ENCODE data around the gene FAM50A.

The FAM50A gene

DNA sequence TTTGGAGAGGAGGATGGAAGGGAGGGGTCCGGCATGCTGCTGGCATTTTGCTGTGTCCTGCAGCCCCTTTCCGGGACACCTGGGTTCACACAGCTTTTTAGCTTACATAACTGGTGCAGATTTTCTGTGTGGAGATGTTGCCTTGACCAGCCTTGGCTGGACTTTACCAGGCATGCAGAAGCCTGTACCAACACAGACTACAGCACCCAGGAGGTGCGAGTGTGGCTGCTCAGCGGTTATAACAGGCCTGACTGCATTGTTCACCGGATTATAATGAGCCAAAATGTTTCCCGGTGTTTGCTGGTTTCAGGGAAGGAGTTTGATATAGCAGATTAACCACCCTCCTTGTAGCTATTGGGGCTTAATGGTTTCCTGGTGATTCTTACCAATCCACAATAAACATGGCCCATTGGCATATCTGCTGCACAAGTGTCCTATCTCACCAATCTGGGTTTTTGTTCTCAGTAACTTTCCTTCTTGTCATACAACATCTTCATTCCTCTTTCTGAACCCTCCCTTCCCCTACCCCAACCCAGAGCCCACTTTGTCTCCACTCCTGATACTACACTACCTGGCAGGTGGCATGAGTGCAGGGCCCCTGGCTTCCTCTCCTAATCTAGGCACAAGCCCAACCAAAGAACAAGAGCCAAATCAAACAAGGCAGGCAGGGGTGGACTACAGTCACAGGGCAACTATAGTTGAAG, 41.9 kb upstream of the FAM50A start:
- Histone ChIP-seq H3K4me3 (ENCODE audit: low read depth, low read length) (no peak overlapping the region), H3K36me3 (ENCODE audit: control insufficient read depth, insufficient read depth, low read length) (peaks cover 20% of the 10 kb centered on the region), H3K9me3 (ENCODE audit: control insufficient read depth, insufficient read depth, low read length) (peaks cover 25% of the 10 kb centered on the region), H3K4me1 (ENCODE audit: control insufficient read depth, insufficient read depth, low read length) (no peaks in the 10 kb centered on the region), H3K27ac (ENCODE audit: low read depth, low read length) (peak overlapping the region; percentile 96), H3K27me3 (ENCODE audit: control insufficient read depth, insufficient read depth, low read length) (no peaks in the 10 kb centered on the region), H3K9ac (ENCODE audit: low read depth, low read length) (no peak overlapping the region)

DNA sequence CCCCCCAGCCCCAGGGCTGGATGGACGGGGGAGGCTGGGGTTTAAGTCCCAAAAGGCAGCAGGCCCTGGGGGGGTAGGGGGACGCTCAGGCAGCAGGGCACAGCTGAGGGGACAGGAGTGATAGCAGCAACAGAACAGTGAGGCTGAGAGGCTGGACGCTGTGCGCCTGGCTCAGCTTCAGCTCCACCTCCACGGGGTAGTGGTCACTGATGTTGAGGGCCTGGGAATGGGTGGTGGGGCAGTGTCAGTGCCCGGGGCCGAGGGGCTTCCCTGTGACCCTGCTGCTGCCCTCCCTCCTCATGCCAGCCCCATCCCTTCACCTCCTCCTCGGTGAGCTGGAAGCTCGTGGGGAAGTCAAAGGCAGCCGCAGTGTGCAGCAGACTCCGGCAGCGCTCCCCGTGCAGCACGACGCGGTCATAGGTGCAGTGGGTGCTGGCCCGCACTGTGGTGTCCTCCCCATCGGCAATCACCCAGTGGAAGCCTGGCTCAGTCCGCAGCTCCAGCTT, 41.3 kb upstream of the FAM50A start:
- Histone ChIP-seq H3K27me3 (ENCODE audit: control insufficient read depth, insufficient read depth, low read length) (no peaks in the 10 kb centered on the region), H3K4me1 (ENCODE audit: control insufficient read depth, insufficient read depth, low read length) (no peaks in the 10 kb centered on the region), H3K4me3 (ENCODE audit: low read depth, low read length) (no peak overlapping the region), H3K9me3 (ENCODE audit: control insufficient read depth, insufficient read depth, low read length) (peaks cover 25% of the 10 kb centered on the region), H3K9ac (ENCODE audit: low read depth, low read length) (no peak overlapping the region), H3K36me3 (ENCODE audit: control insufficient read depth, insufficient read depth, low read length) (peaks cover 20% of the 10 kb centered on the region), H3K27ac (ENCODE audit: low read depth, low read length) (no peak overlapping the region)

DNA sequence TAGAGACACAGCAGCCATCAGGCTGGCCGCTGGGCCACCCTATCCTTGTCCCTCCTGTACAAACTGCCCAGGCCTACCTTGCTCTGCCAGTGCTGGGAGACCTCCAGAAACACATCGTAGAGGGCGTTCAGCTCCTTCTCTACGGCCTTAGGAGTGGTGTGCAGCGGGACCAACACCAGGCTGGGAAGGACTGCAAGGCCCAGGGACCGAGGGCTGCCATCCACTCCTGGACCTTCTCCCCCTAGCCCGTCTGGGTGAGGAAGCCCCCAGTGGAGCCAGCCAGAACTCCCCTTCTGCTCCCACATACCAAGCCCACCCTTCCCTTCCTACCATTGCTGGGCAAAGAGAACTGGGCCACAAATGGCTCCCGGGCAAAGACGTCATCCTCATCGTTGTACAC, 40.7 kb upstream of the FAM50A start:
- H3K4me1 ChIP-seq (ENCODE audit: control insufficient read depth, insufficient read depth, low read length) = no peaks in the 10 kb centered on the region
- no peak overlapping the region for H3K9ac ChIP-seq (ENCODE audit: low read depth, low read length)
- H3K9me3 ChIP-seq (ENCODE audit: control insufficient read depth, insufficient read depth, low read length) = peaks cover 26% of the 10 kb centered on the region
- no peak overlapping the region for H3K27ac ChIP-seq (ENCODE audit: low read depth, low read length)
- no peak overlapping the region for H3K4me3 ChIP-seq (ENCODE audit: low read depth, low read length)
- no peaks in the 10 kb centered on the region for H3K27me3 ChIP-seq (ENCODE audit: control insufficient read depth, insufficient read depth, low read length)
- peaks cover 20% of the 10 kb centered on the region for H3K36me3 ChIP-seq (ENCODE audit: control insufficient read depth, insufficient read depth, low read length)

DNA sequence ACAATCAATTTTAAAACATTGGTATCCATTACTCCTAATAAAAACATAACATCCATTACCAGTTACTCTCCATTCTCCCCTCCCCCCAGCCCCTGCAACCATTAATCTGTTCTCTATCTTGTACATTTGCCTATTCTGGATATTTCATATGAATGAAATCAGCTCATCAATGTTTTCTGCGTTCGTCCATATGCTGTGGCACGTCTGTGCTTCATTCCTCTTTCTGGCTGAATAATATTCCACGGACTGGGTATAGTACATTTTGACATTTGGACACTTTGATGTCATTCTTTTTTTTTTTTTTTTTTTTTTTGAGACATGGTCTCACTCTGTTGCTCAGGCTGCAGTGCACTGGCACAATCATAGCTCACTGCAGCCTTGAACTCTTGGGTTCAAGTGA, 40.1 kb upstream of the FAM50A start:
- Histone ChIP-seq H3K4me1 (ENCODE audit: control insufficient read depth, insufficient read depth, low read length) (no peaks in the 10 kb centered on the region), H3K36me3 (ENCODE audit: control insufficient read depth, insufficient read depth, low read length) (peaks cover 19% of the 10 kb centered on the region), H3K4me3 (ENCODE audit: low read depth, low read length) (no peak overlapping the region), H3K27ac (ENCODE audit: low read depth, low read length) (no peak overlapping the region), H3K9me3 (ENCODE audit: control insufficient read depth, insufficient read depth, low read length) (peaks cover 31% of the 10 kb centered on the region), H3K27me3 (ENCODE audit: control insufficient read depth, insufficient read depth, low read length) (no peaks in the 10 kb centered on the region), H3K9ac (ENCODE audit: low read depth, low read length) (no peak overlapping the region)

DNA sequence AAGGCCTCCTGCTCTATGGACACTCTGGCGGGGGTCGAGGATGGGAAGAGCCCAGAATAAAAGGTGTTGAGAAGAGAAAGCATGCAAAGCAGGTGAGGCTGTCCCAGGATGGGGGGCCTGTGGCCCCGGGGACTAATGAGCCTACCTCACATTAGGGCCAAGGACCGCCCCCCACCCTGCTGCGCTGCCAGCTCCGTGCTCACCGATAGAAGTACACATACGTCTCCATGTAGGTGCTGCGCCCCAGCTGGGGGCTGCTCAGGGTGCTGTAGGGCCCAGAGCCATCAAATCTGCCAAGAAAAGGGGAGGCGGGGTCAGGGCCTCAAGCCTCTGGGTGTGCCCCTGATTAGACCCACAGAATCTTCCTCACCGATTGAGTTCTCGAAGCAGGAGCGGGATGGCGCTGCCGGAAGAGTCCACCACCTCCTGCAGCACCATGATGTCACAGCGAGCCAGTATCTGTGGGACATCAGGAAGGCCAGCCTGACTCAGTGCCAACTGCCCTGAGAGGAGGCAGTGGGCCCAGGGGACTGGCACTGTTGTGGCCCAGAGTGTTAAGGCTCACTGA, 39.2 kb upstream of the FAM50A start:
- H3K4me3 ChIP-seq (ENCODE audit: low read depth, low read length) = no peak overlapping the region
- no peaks in the 10 kb centered on the region for H3K27me3 ChIP-seq (ENCODE audit: control insufficient read depth, insufficient read depth, low read length)
- H3K36me3 ChIP-seq (ENCODE audit: control insufficient read depth, insufficient read depth, low read length) = peaks cover 10% of the 10 kb centered on the region
- H3K9ac ChIP-seq (ENCODE audit: low read depth, low read length) = no peak overlapping the region
- H3K27ac ChIP-seq (ENCODE audit: low read depth, low read length) = no peak overlapping the region
- peaks cover 24% of the 10 kb centered on the region for H3K9me3 ChIP-seq (ENCODE audit: control insufficient read depth, insufficient read depth, low read length)
- no peaks in the 10 kb centered on the region for H3K4me1 ChIP-seq (ENCODE audit: control insufficient read depth, insufficient read depth, low read length)

DNA sequence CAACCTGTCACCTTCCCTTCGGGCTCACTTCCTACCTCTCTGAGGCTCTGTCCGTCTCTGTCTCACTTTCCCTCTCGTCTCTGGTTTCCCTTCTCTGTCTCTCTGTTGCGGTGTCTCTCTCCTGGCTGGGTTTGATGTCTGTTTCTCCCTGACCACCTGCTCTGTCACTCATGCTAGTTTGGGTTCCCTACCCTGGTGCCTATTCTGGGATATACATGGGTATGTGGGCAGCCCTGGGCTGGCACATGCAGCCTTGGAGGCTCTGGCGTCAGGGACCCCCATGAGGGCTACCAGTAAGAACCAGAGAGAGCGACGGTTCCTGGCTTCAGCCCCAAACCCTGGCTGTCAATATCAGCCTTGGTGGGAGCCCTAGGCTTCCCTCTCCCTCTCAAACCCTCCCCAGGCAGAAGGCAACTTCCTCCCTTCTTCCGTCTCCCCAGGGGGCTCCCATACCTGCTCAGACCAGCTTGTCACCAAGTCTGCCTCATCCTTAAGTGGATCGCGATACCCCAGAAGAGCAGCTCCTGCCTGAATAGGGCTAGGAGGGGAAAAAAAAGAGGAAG, 35.2 kb upstream of the FAM50A start:
- Histone ChIP-seq H3K4me3 (ENCODE audit: low read depth, low read length) (peak overlapping the region; percentile 42; the same call in 1 of the 2 replicates), H3K9ac (ENCODE audit: low read depth, low read length) (no peak overlapping the region), H3K27me3 (ENCODE audit: control insufficient read depth, insufficient read depth, low read length) (no peaks in the 10 kb centered on the region), H3K9me3 (ENCODE audit: control insufficient read depth, insufficient read depth, low read length) (peaks cover 32% of the 10 kb centered on the region), H3K4me1 (ENCODE audit: control insufficient read depth, insufficient read depth, low read length) (no peaks in the 10 kb centered on the region), H3K36me3 (ENCODE audit: control insufficient read depth, insufficient read depth, low read length) (peaks cover 4% of the 10 kb centered on the region; the same call in 1 of the 2 replicates), H3K27ac (ENCODE audit: low read depth, low read length) (peak overlapping the region; percentile 69)

DNA sequence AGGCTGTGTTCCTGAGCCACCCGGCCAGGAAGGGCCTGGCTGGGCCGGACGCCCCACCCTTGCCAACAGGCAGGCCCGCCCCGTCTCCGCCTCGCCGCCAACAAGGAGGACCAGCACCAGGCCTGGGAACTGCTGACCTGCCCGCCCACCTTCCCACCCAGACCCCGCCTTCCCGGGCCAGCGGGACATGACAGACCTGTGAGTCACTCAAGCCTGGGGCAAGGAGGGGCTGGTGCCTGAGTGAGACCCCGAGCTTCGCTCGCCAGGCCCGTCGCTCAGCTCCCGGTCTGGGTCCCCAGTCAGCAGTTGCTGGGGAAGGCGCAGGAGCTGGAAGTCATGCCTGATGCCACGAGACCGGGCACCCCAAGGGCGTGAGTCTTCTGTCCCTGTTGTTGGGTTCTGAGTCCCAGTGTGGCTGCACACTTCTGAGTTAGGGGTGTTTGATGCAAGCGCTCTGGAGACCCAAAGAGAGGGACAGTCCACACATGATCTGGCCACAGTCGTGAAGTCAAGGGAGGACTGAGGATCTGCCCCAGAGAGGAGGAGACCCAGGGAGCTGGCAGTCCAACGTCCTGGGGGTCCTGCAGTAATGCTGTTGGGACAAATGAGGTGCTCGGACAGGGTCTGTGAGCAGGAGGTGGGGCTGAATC, 34.6 kb upstream of the FAM50A start, which contains the start of gene DNASE1L1:
DNASE1L1 (minus strand) TSS at position 33 of the 650 bp plus-strand sequence. CDS start 3,686 bp downstream, outside the sequence.
- peaks cover 32% of the 10 kb centered on the region for H3K9me3 ChIP-seq (ENCODE audit: control insufficient read depth, insufficient read depth, low read length)
- no peak within 1 kb of the TSS for H3K9ac ChIP-seq (ENCODE audit: low read depth, low read length)
- H3K36me3 ChIP-seq (ENCODE audit: control insufficient read depth, insufficient read depth, low read length) = peaks cover 8% of the 10 kb centered on the region; the same call in 1 of the 2 replicates
- H3K27me3 ChIP-seq (ENCODE audit: control insufficient read depth, insufficient read depth, low read length) = no peaks in the 10 kb centered on the region
- H3K4me1 ChIP-seq (ENCODE audit: control insufficient read depth, insufficient read depth, low read length) = no peaks in the 10 kb centered on the region
- peak within 1 kb of the TSS; percentile 46; the same call in 1 of the 2 replicates for H3K4me3 ChIP-seq (ENCODE audit: low read depth, low read length)
- peak within 1 kb of the TSS; percentile 75 for H3K27ac ChIP-seq (ENCODE audit: low read depth, low read length)

DNA sequence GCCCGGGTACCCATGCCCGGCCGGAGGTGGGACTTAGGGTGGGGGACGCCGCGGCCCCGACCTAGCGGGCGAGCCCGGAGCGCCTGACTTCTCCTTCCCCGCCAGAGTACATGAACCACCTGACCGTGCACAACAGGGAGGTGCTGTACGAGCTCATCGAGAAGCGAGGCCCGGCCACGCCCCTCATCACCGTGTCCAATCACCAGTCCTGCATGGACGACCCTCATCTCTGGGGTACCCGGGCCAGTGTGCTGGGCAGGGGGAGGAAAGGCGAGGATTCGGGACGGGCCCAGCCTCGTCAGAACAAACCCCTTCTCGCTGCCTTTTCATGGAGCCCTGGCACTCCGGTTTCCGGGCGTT, 32.0 kb upstream of the FAM50A start:
- Histone ChIP-seq H3K27me3 (ENCODE audit: control insufficient read depth, insufficient read depth, low read length) (no peaks in the 10 kb centered on the region), H3K27ac (ENCODE audit: low read depth, low read length) (peak overlapping the region; percentile 78), H3K9ac (ENCODE audit: low read depth, low read length) (peak overlapping the region; percentile 46; the same call in 1 of the 2 replicates), H3K4me3 (ENCODE audit: low read depth, low read length) (peak overlapping the region; percentile 72), H3K4me1 (ENCODE audit: control insufficient read depth, insufficient read depth, low read length) (no peaks in the 10 kb centered on the region), H3K9me3 (ENCODE audit: control insufficient read depth, insufficient read depth, low read length) (peaks cover 30% of the 10 kb centered on the region), H3K36me3 (ENCODE audit: control insufficient read depth, insufficient read depth, low read length) (peaks cover 8% of the 10 kb centered on the region; the same call in 1 of the 2 replicates)

DNA sequence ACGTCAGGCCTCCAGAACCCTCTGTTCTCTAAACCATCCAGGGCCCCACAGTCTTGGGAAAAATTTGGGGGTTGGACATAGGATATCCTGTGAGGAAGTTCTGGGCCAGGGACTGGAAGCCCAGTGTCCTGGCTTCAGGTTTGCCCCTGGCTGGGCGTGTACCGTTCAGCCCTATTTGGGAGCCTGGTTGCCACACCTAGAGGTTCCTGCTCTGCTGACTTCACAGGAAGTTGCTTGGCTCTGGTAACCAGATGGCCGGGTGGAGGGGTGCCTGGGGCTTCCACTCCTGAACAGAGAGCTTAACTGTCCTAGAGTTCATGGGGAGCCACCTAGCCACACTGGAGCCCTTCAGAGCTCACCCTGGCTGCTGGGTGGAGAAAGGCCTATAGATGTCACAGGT, 31.5 kb upstream of the FAM50A start:
- Histone ChIP-seq H3K27me3 (ENCODE audit: control insufficient read depth, insufficient read depth, low read length) (no peaks in the 10 kb centered on the region), H3K9me3 (ENCODE audit: control insufficient read depth, insufficient read depth, low read length) (peaks cover 30% of the 10 kb centered on the region), H3K36me3 (ENCODE audit: control insufficient read depth, insufficient read depth, low read length) (peaks cover 8% of the 10 kb centered on the region; the same call in 1 of the 2 replicates), H3K9ac (ENCODE audit: low read depth, low read length) (no peak overlapping the region), H3K4me3 (ENCODE audit: low read depth, low read length) (peak overlapping the region; percentile 72), H3K27ac (ENCODE audit: low read depth, low read length) (no peak overlapping the region), H3K4me1 (ENCODE audit: control insufficient read depth, insufficient read depth, low read length) (no peaks in the 10 kb centered on the region)

DNA sequence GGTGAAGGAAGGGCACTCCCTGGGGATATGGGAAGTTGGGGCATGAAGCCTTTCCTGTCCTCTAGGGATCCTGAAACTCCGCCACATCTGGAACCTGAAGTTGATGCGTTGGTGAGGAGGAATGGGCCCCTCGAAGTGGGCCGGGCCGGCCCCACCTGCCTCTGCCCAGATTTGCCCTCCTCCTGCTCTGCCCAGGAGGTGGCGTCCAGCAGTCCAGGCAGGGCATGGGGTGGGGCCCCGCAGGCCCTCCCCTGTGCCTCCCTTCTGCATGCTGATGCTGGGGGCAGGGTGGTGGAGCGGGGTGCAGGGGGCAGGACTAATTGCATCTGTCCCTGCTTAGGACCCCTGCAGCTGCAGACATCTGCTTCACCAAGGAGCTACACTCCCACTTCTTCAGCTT, 30.8 kb upstream of the FAM50A start:
- Histone ChIP-seq H3K9me3 (ENCODE audit: control insufficient read depth, insufficient read depth, low read length) (peaks cover 30% of the 10 kb centered on the region), H3K9ac (ENCODE audit: low read depth, low read length) (no peak overlapping the region), H3K4me3 (ENCODE audit: low read depth, low read length) (no peak overlapping the region), H3K27me3 (ENCODE audit: control insufficient read depth, insufficient read depth, low read length) (no peaks in the 10 kb centered on the region), H3K36me3 (ENCODE audit: control insufficient read depth, insufficient read depth, low read length) (peaks cover 8% of the 10 kb centered on the region; the same call in 1 of the 2 replicates), H3K4me1 (ENCODE audit: control insufficient read depth, insufficient read depth, low read length) (no peaks in the 10 kb centered on the region), H3K27ac (ENCODE audit: low read depth, low read length) (no peak overlapping the region)
